Mammary epithelial cell (primary cell): Measurements from ENCODE around the gene OR2W3.

Experiments used
- CTCF ChIP-seq, 2 donors: IDR thresholded peaks in 1 of 2; conservative IDR thresholded peaks in 1 of 2; 2 replicates each; pipeline ENCODE4 v1.5.1; 2011 to 2012; ENCODE audit warnings: inconsistent platforms in 2 of 2, low read length in 2 of 2, mild to moderate bottlenecking in 2 of 2, control low read depth in 1 of 2, low read depth in 1 of 2; ENCODE audit not compliant: insufficient read depth in 1 of 2; ENCODE audit errors: extremely low read depth in 1 of 2
- EZH2 ChIP-seq: IDR thresholded peaks from 2 replicates; pipeline ENCODE4 v1.6.1; 2012; ENCODE audit warnings: low read length, inconsistent platforms, borderline replicate concordance

- TF ChIP-seq CTCF (conservative IDR thresholded peaks at IDR 0.05 in 1 of 2, IDR thresholded peaks at IDR 0.05 in 1 of 2; ENCODE audit: extremely low read depth in 1 of 2, insufficient read depth in 1 of 2, low read depth in 1 of 2, low read length in 2 of 2) (no peak), EZH2 (no peak)
These were observed 13.4 kb downstream of the OR2W3 start for GRCh38 chr1:247908766-247909165.
